Measurements from ENCODE around the gene KRTAP2-1. TPM values are rescaled to one million over a fixed set of nuclear protein-coding genes. Genes with fewer than 3 reads are reported as not detected.

KRTAP2-1 gene
- total and polyA plus RNA-seq, 2 of the 8 experiments (the other 6 are each of a cell fraction or from before 2014, with no cell fraction given): not detected

DNA sequence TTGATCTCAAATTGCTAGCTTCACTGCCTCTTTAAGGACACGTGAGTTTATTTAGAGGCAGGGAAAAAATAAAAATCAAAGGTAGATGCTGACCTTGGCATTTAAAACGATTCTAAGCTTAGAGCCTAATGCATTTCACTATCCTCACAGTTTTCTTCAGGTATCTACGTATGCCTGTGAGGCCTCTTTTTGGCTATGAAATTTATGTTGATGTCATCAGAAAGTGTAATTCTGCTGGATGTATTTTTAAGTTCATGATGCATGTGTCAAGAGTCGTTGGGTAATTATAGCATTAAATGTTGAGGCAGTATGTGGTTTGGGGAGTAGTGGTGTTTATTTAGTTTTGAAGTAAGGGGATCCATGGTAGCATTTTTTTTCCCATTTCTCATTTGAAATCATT, 43.2 kb downstream of the KRTAP2-1 start:
- Histone ChIP-seq H4K91ac (replicated peaks; ENCODE audit: insufficient read length, low read length) (no peak overlapping the region), H3K23ac (ENCODE audit: insufficient read length) (no peak overlapping the region), H2BK15ac (ENCODE audit: low read length) (no peak overlapping the region), H2BK5ac (ENCODE audit: low read depth, low read length) (no peak overlapping the region), H3K56ac (replicated peaks; ENCODE audit: insufficient read length, low read depth, low read length) (no peak overlapping the region), H3K27ac (ENCODE audit: low read depth, low read length) (no peak overlapping the region), H3K4me1 (replicated peaks in 1 of 4; ENCODE audit: control insufficient read depth in 3 of 4, insufficient read depth in 4 of 4, low read length in 3 of 4) (peaks cover 0 to 5% (median 4%) of the 10 kb centered on the region in 4 experiments; a peak in 4 of 7 replicates), H2BK120ac (replicated peaks; ENCODE audit: low read depth, low read length) (no peak overlapping the region), H3K9ac (replicated peaks in 1 of 4; ENCODE audit: extremely low read depth in 1 of 4, low read depth in 3 of 4, low read length in 3 of 4) (no peak overlapping the region), H3K18ac (ENCODE audit: extremely low read depth, low read length) (no peak overlapping the region), H3K79me1 (ENCODE audit: low read depth, low read length) (no peaks in the 10 kb centered on the region), H3K4me2 (ENCODE audit: insufficient read depth in 1 of 2, low read depth in 2 of 2, low read length in 2 of 2) (no peak overlapping the region), H4K8ac (ENCODE audit: extremely low read depth, insufficient read depth, low read length) (no peak overlapping the region), H4K20me1 (replicated peaks in 1 of 2; ENCODE audit: control insufficient read depth in 1 of 2, insufficient read depth in 2 of 2, low read length in 2 of 2) (no peaks in the 10 kb centered on the region), H2AFZ (ENCODE audit: low read length) (no peak overlapping the region), H3K36me3 (ENCODE audit: control insufficient read depth in 2 of 4, insufficient read depth in 4 of 4, low read length in 3 of 4) (no peaks in the 10 kb centered on the region), H3K14ac (ENCODE audit: insufficient read length) (no peak overlapping the region), H2AK5ac (ENCODE audit: low read depth, low read length) (no peak overlapping the region), H2BK12ac (ENCODE audit: low read depth, low read length) (no peak overlapping the region), H3K23me2 (ENCODE audit: low read depth, low read length) (no peaks in the 10 kb centered on the region), H4K5ac (ENCODE audit: insufficient read length, low read depth, low read length) (no peak overlapping the region), H3K9me3 (ENCODE audit: insufficient read depth in 2 of 2, low read depth in 1 of 2, low read length in 1 of 2) (no peaks in the 10 kb centered on the region), H3K4ac (replicated peaks; ENCODE audit: insufficient read length, low read depth, low read length) (no peak overlapping the region), H3K27me3 (replicated peaks in 1 of 4; ENCODE audit: control insufficient read depth in 3 of 4, extremely low read depth in 1 of 4, insufficient read depth in 3 of 4, low read length in 3 of 4) (no peaks in the 10 kb centered on the region), H3K4me3 (ENCODE audit: extremely low read depth in 1 of 4, insufficient read depth in 2 of 4, low read depth in 3 of 4, low read length in 4 of 4) (no peak overlapping the region), H3K79me2 (ENCODE audit: control insufficient read depth in 1 of 2, insufficient read depth in 2 of 2, low read length in 2 of 2) (no peaks in the 10 kb centered on the region), H2BK20ac (ENCODE audit: low read length) (no peak overlapping the region)
- FAIRE-seq (no peak), DNase-seq (ENCODE audit: low read depth in 1 of 2, low spot score in 2 of 2) (no peak)
- ChIA-PET CTCF (ENCODE audit: partially characterized antibody) (no interaction called here), POLR2A (ENCODE audit: partially characterized antibody) (interaction anchor here (1.1 kb wide), 1 partner anchor 16 kb away, joined by 3 read pairs; no protein-coding TSS in a partner anchor)
- 90% methylated on average over 4 of the region's 4 CpGs; no CpG with 5 or more reads in 1 of the 2 experiments for WGBS, 2 experiments (ENCODE audit: extremely low coverage in 1 of 2, insufficient coverage in 1 of 2, insufficient read length in 1 of 2, insufficient replicate concordance in 2 of 2, low coverage in 1 of 2, low lambda C conversion rate in 2 of 2, missing lambda C conversion rate in 1 of 2)
- TF ChIP-seq SIRT6 (IDR thresholded peaks at IDR 0.05; ENCODE audit: low read length) (no peak), SUZ12 (IDR thresholded peaks at IDR 0.05; ENCODE audit: low read length) (no peak), CHD1 (IDR thresholded peaks at IDR 0.05; ENCODE audit: low read depth, low read length) (no peak), TBP (IDR thresholded peaks at IDR 0.05; ENCODE audit: low read depth, low read length) (no peak)

Data from H1 (cell line).